GM18870 (cell line): ENCODE data around the gene RRP1B.
"Not testable (repeated sequence)": the region's sequence is repeated elsewhere in the genome, so short reads cannot be mapped to it uniquely, and the experiment has no call there.

Experiments used
- ATAC-seq: cut with Tn5 transposase; IDR thresholded peaks from one replicate; pipeline ENCODE4 v1.9.1; 2021; ENCODE audit warnings: moderate library complexity; ENCODE audit not compliant: unreplicated experiment

RRP1B gene

GRCh38 chr21:43659136-43660000 is at the start of gene RRP1B, which contains the start of gene HSF2BP:
Gene RRP1B, plus strand, starts transcription at chr21:43659560. Its CDS starts 105 bp downstream, at chr21:43659665.
Gene HSF2BP, minus strand, starts transcription at chr21:43659488. Its CDS starts 1,392 bp downstream, at chr21:43658096.
- ATAC-seq = no peak

GRCh38 chr21:43611598-43612369 is 47.6 kb upstream of the RRP1B start:
- no peak for ATAC-seq

GRCh38 chr21:43613755-43614638 is 45.4 kb upstream of the RRP1B start:
- ATAC-seq = no peak

GRCh38 chr21:43614839-43615238 is 44.5 kb upstream of the RRP1B start:
- ATAC-seq = no peak

- not testable (repeated sequence) for ATAC-seq
These were observed 42.5 kb upstream of the RRP1B start for GRCh38 chr21:43616861-43617260.

GRCh38 chr21:43618940-43619339 is 40.4 kb upstream of the RRP1B start:
- no peak for ATAC-seq

- ATAC-seq = no peak
These were observed 40.0 kb upstream of the RRP1B start for GRCh38 chr21:43619344-43619743.

GRCh38 chr21:43619856-43620255 is 39.5 kb upstream of the RRP1B start:
- no peak for ATAC-seq

- ATAC-seq = no peak
These were observed 36.6 kb upstream of the RRP1B start for GRCh38 chr21:43622796-43623195.

- ATAC-seq = no peak
These were observed 35.8 kb upstream of the RRP1B start for GRCh38 chr21:43623588-43623987.

GRCh38 chr21:43624339-43624738 is 35.0 kb upstream of the RRP1B start:
- ATAC-seq = no peak

GRCh38 chr21:43626390-43626789 is 33.0 kb upstream of the RRP1B start:
- ATAC-seq = no peak

GRCh38 chr21:43627527-43627926 is 31.8 kb upstream of the RRP1B start:
- no peak for ATAC-seq

GRCh38 chr21:43631411-43632107 is 27.8 kb upstream of the RRP1B start:
- ATAC-seq = no peak

- ATAC-seq = no peak
These were observed 26.9 kb upstream of the RRP1B start for GRCh38 chr21:43632373-43632905.

GRCh38 chr21:43634618-43635017 is 24.7 kb upstream of the RRP1B start:
- no peak for ATAC-seq

GRCh38 chr21:43635436-43635835 is 23.9 kb upstream of the RRP1B start:
- ATAC-seq = no peak

GRCh38 chr21:43637530-43638158 is 21.7 kb upstream of the RRP1B start:
- ATAC-seq = no peak

- no peak for ATAC-seq
These were observed 19.6 kb upstream of the RRP1B start for GRCh38 chr21:43639470-43640353.
